Endothelial cell of umbilical vein (primary cell): ENCODE measurements around the gene NPFFR2. TPM values are rescaled to one million over a fixed set of nuclear protein-coding genes. Genes with fewer than 3 reads are reported as not detected.

Experiments used
- BruUV-seq: library from RNA; stranded (reverse); fragments of 400-500 nt; replicated peaks from 2 replicates; lab custom pipeline; 2021; lab: Mats Ljungman, UMichigan
- CTCF ChIA-PET: fragments of 300-600, 350-600 bp; sonication (Branson Sonifier 250); formaldehyde crosslinking; loops from one replicate; lab custom pipeline; 2021; ENCODE audit warnings: antibody characterized with exemption, inconsistent platforms; lab: Charles Lee
- POLR2A ChIA-PET: fragments of 300-600, 350-600 bp; sonication (Branson Sonifier 250); formaldehyde crosslinking; loops from one replicate; lab custom pipeline; 2021; ENCODE audit warnings: antibody characterized with exemption, inconsistent platforms; lab: Charles Lee
- DNase-seq: peaks from one replicate; pipeline ENCODE4 v3.0.0-alpha.2; 2011; ENCODE audit warnings: low read depth, low spot score
- FAIRE-seq: peaks from 2 replicates; lab custom pipeline; 2011; peaks lifted over from hg19 to GRCh38; lab: Jason Lieb, UNC
- H2AFZ ChIP-seq: 2 replicates; pipeline ENCODE4 v1.6.0; 2012; ENCODE audit warnings: low read depth, low read length, control low read depth, inconsistent platforms
- H3K27ac ChIP-seq: 2 replicates; pipeline ENCODE4 v1.5.1; 2011; ENCODE audit warnings: low read depth, mild to moderate bottlenecking, control low read depth, low read length, moderate library complexity; ENCODE audit not compliant: insufficient read depth
- H3K27me3 ChIP-seq, 2 experiments: 2 replicates each; pipeline versions ENCODE4 v1.6.0 to v1.6.1; 2011; ENCODE audit warnings: low read length in 2 of 2, mixed read lengths in 1 of 2; ENCODE audit not compliant: control insufficient read depth in 2 of 2, insufficient read depth in 2 of 2
- H3K36me3 ChIP-seq, 2 experiments: 2 replicates in 1 of 2; 3 replicates in 1 of 2; pipeline ENCODE4 v1.5.1; 2011; ENCODE audit warnings: low read length in 2 of 2, mild to moderate bottlenecking in 1 of 2, moderate library complexity in 1 of 2; ENCODE audit not compliant: control insufficient read depth in 2 of 2, insufficient read depth in 2 of 2; ENCODE audit errors: extremely low read depth in 1 of 2
- H3K4me1 ChIP-seq: 3 replicates; pipeline ENCODE4 v1.5.1; 2011; ENCODE audit warnings: mild to moderate bottlenecking, low read length; ENCODE audit not compliant: control insufficient read depth, insufficient read depth; ENCODE audit errors: extremely low read depth
- H3K4me2 ChIP-seq: 2 replicates; pipeline ENCODE4 v1.6.1; 2011; ENCODE audit warnings: low read length, control low read depth, mixed read lengths; ENCODE audit not compliant: insufficient read depth
- H3K4me3 ChIP-seq, 3 experiments: fragments of 200-600 bp in 1 of 3; sonication (generic), shearing (Covaris generic) in 1 of 3; replicated peaks in 1 of 3; 2 replicates each; pipeline ENCODE4 v1.5.1; 2011 to 2016; ENCODE audit warnings: control low read depth in 3 of 3, low read length in 3 of 3, mild to moderate bottlenecking in 2 of 3, inconsistent platforms in 1 of 3, low read depth in 1 of 3, moderate library complexity in 1 of 3; ENCODE audit not compliant: insufficient read depth in 1 of 3
- H3K79me2 ChIP-seq: 2 replicates; pipeline ENCODE4 v1.6.0; 2012; ENCODE audit warnings: low read length, inconsistent platforms; ENCODE audit not compliant: control insufficient read depth, insufficient read depth
- H3K9ac ChIP-seq: replicated peaks from 2 replicates; pipeline ENCODE3; 2011; ENCODE audit warnings: low read length, control low read depth; ENCODE audit not compliant: insufficient read depth; ENCODE audit errors: extremely low read depth
- H3K9me1 ChIP-seq: replicated peaks from 3 replicates; pipeline ENCODE4 v1.6.0; 2011; ENCODE audit warnings: mild to moderate bottlenecking, low read length; ENCODE audit not compliant: control insufficient read depth, insufficient read depth; ENCODE audit errors: extremely low read depth
- H3K9me3 ChIP-seq: replicated peaks from 2 replicates; pipeline ENCODE4 v1.5.1; 2012; ENCODE audit warnings: low read length, inconsistent platforms; ENCODE audit not compliant: control insufficient read depth, insufficient read depth
- H4K20me1 ChIP-seq: replicated peaks from 2 replicates; pipeline ENCODE3; 2011; ENCODE audit warnings: mild to moderate bottlenecking, low read length; ENCODE audit not compliant: control insufficient read depth, insufficient read depth; ENCODE audit errors: extremely low read depth
- CTCF ChIP-seq, 2 donors: IDR thresholded peaks; 1 replicate in 1 of 2; 2 replicates in 1 of 2; pipeline ENCODE4 v1.5.1; 2011; ENCODE audit warnings: low read length in 2 of 2, mild to moderate bottlenecking in 2 of 2, moderate library complexity in 2 of 2, control low read depth in 1 of 2, inconsistent platforms in 1 of 2, low read depth in 1 of 2; ENCODE audit not compliant: insufficient read depth in 1 of 2; ENCODE audit errors: extremely low read depth in 1 of 2
- EZH2 ChIP-seq: IDR thresholded peaks from 2 replicates; pipeline ENCODE4 v1.6.1; 2012; ENCODE audit warnings: borderline replicate concordance, low read depth, mild to moderate bottlenecking, moderate library complexity, low read length, inconsistent platforms; ENCODE audit not compliant: severe bottlenecking
- FOS ChIP-seq: IDR thresholded peaks from 2 replicates; pipeline ENCODE4 v1.6.1; 2011; ENCODE audit warnings: mild to moderate bottlenecking, low read length, moderate library complexity, borderline replicate concordance; ENCODE audit not compliant: insufficient read depth
- GATA2 ChIP-seq: IDR thresholded peaks from 2 replicates; pipeline ENCODE4 v1.7.0; 2011; ENCODE audit warnings: low read depth, mild to moderate bottlenecking, moderate library complexity, mixed read lengths, low read length; ENCODE audit not compliant: insufficient read length, insufficient read depth
- JUN ChIP-seq: IDR thresholded peaks from 2 replicates; pipeline ENCODE4 v1.6.1; 2011; ENCODE audit warnings: borderline replicate concordance, low read depth; ENCODE audit not compliant: insufficient read length, insufficient read depth
- MAX ChIP-seq: IDR thresholded peaks from 2 replicates; pipeline ENCODE4 v1.6.1; 2011; ENCODE audit not compliant: insufficient read depth, insufficient read length
- MYC ChIP-seq: IDR thresholded peaks from one replicate; pipeline ENCODE4 v1.6.1; 2011; ENCODE audit warnings: mild to moderate bottlenecking, low read depth, low read length
- POLR2A ChIP-seq: IDR thresholded peaks from 2 replicates; pipeline ENCODE4 v1.6.1; 2012; ENCODE audit warnings: low read depth, mild to moderate bottlenecking, control low read depth, low read length
- POLR2AphosphoS5 ChIP-seq: IDR thresholded peaks from 2 replicates; pipeline ENCODE4 v1.6.1; 2012; ENCODE audit warnings: low read depth, mild to moderate bottlenecking, control low read depth, low read length, moderate library complexity; ENCODE audit not compliant: insufficient read depth
- dilution Hi-C: fragments of 300-500 bp; cut with MboI; formaldehyde crosslinking; loops from one replicate; pipeline ENCODE4 v1.15.0; 2019; ENCODE audit warnings: low sequenced_read_pairs; ENCODE audit not compliant: extremely low pct_ligation_motif_present
- intact Hi-C: fragments of 100-400 bp; cut with micrococcal nuclease; formaldehyde crosslinking; loops from one replicate; pipeline ENCODE4 v1.10.0; 2022
- polyA plus RNA-seq, 4 experiments: library from polyadenylated mRNA; depleted of rRNA in 3 of 4; stranded (reverse) in 3 of 4; unstranded in 1 of 4; fragments of >200 nt; gene quantifications; 2 replicates each; pipeline versions ENCODE4 v1.2.1 to v1.2.3, GENCODE V29; 2011 to 2012; ENCODE audit warnings: missing spikeins in 1 of 4
- total RNA-seq: library from RNA; stranded (reverse); gene quantifications from 2 replicates; pipeline ENCODE4 v1.2.3, GENCODE V29; 2021

NPFFR2 gene
- total and polyA plus RNA-seq, 2 donors (not counting 3 experiments of a cell fraction or from before 2014, with no cell fraction given) = 0.06 TPM; not detected in 1

GRCh38 chr4:72128741-72129140, 96.9 kb downstream of the NPFFR2 start:
- no peak for TF ChIP-seq JUN
- no peak for TF ChIP-seq POLR2A
- TF ChIP-seq MYC = no peak
- TF ChIP-seq CTCF (IDR thresholded peaks at IDR 0.05; ENCODE audit: extremely low read depth in 1 of 2, insufficient read depth in 1 of 2, low read depth in 1 of 2, low read length in 2 of 2) = no peak
- TF ChIP-seq MAX = no peak
- POLR2A ChIA-PET = no interaction called here
- intact Hi-C loops = no loop called here
- Histone ChIP-seq H3K4me1 (no peaks in the 10 kb centered on the region), H3K9ac (no peak overlapping the region), H3K27ac (no peak overlapping the region), H2AFZ (no peak overlapping the region), H4K20me1 (no peaks in the 10 kb centered on the region), H3K4me3 (no peak overlapping the region), H3K9me3 (no peaks in the 10 kb centered on the region), H3K9me1 (no peaks in the 10 kb centered on the region), H3K36me3 (no peaks in the 10 kb centered on the region), H3K79me2 (no peaks in the 10 kb centered on the region), H3K27me3 (no peaks in the 10 kb centered on the region), H3K4me2 (no peak overlapping the region)
- no TSS peak for BruUV-seq
- dilution Hi-C loops = no loop called here
- CTCF ChIA-PET = no interaction called here
- DNase-seq (no peak), FAIRE-seq (no peak)

- TF ChIP-seq MYC (no peak), MAX (no peak), POLR2AphosphoS5 (no peak), GATA2 (no peak), FOS (no peak), CTCF (IDR thresholded peaks at IDR 0.05; ENCODE audit: extremely low read depth in 1 of 2, insufficient read depth in 1 of 2, low read depth in 1 of 2, low read length in 2 of 2) (no peak), EZH2 (no peak), JUN (no peak), POLR2A (no peak)
- H3K4me2 ChIP-seq = no peak overlapping the region
- ChIA-PET CTCF (no interaction called here), POLR2A (no interaction called here)
- no peaks in the 10 kb centered on the region for H3K79me2 ChIP-seq
- no peak for DNase-seq
- intact Hi-C loops (no loop called here), dilution Hi-C loops (no loop called here)
- no peaks in the 10 kb centered on the region for H3K4me1 ChIP-seq
- H3K9ac ChIP-seq = no peak overlapping the region
- no peaks in the 10 kb centered on the region for H3K9me3 ChIP-seq
- H3K9me1 ChIP-seq = no peaks in the 10 kb centered on the region
- BruUV-seq = no TSS peak
- H4K20me1 ChIP-seq = no peaks in the 10 kb centered on the region
- FAIRE-seq = no peak
- no peaks in the 10 kb centered on the region for H3K27me3 ChIP-seq
- no peaks in the 10 kb centered on the region for H3K36me3 ChIP-seq
- H3K4me3 ChIP-seq = no peak overlapping the region
- no peak overlapping the region for H2AFZ ChIP-seq
- no peak overlapping the region for H3K27ac ChIP-seq
Observed at GRCh38 chr4:72136429-72136828, 104.6 kb downstream of the NPFFR2 start.
